HG03064 (cell line): ENCODE measurements around the gene APOC4.
A peak's percentile ranks its signal among the peaks of the same experiment; 100 is the strongest.
"Not testable (repeated sequence)": the region's sequence is repeated elsewhere in the genome, so short reads cannot be mapped to it uniquely, and the experiment has no call there.

ENCODE experiments used
- ATAC-seq: cut with Tn5 transposase; IDR thresholded peaks from one replicate; pipeline ENCODE4 v1.9.1; 2021; ENCODE audit warnings: low read depth; ENCODE audit not compliant: unreplicated experiment

Gene APOC4

DNA sequence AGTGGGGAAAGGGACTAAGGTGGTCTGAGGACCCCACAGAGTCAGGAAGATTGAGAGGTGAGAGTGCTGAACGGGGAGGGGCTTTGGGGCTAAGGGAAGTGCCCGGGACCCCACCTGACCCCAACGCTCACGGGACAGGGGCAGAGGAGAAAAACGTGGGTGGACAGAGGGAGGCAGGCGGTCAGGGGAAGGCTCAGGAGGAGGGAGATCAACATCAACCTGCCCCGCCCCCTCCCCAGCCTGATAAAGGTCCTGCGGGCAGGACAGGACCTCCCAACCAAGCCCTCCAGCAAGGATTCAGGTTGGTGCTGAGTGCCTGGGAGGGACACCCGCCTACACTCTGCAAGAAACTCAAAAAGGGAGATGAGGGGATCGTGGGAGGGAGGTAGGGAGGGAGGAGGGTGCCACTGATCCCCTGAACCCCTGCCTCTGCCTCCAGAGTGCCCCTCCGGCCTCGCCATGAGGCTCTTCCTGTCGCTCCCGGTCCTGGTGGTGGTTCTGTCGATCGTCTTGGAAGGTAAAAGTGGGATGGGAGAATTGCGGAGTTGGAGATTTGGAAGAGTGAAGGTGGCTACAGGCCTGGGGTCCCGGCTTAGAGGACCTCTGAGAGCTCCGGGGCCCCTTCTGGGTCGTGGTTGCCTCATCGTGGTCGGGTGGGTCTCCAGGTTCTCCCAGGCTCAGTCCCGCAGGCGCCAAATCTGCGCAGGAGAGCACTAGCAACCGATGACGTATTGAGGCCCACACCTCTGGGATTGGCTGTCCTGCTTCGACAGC is 27.4 kb upstream of the APOC4 start, which contains the start of gene APOC1:
Gene APOC1, plus strand, starts transcription at position 176 of the 774 bp plus-strand sequence. Its CDS starts 284 bp downstream, at position 460.
- peak; percentile 67 for ATAC-seq

DNA sequence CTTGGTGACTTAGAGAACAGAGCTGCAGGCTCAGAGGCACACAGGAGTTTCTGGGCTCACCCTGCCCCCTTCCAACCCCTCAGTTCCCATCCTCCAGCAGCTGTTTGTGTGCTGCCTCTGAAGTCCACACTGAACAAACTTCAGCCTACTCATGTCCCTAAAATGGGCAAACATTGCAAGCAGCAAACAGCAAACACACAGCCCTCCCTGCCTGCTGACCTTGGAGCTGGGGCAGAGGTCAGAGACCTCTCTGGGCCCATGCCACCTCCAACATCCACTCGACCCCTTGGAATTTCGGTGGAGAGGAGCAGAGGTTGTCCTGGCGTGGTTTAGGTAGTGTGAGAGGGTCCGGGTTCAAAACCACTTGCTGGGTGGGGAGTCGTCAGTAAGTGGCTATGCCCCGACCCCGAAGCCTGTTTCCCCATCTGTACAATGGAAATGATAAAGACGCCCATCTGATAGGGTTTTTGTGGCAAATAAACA is 17.8 kb upstream of the APOC4 start:
- ATAC-seq, result no peak

DNA sequence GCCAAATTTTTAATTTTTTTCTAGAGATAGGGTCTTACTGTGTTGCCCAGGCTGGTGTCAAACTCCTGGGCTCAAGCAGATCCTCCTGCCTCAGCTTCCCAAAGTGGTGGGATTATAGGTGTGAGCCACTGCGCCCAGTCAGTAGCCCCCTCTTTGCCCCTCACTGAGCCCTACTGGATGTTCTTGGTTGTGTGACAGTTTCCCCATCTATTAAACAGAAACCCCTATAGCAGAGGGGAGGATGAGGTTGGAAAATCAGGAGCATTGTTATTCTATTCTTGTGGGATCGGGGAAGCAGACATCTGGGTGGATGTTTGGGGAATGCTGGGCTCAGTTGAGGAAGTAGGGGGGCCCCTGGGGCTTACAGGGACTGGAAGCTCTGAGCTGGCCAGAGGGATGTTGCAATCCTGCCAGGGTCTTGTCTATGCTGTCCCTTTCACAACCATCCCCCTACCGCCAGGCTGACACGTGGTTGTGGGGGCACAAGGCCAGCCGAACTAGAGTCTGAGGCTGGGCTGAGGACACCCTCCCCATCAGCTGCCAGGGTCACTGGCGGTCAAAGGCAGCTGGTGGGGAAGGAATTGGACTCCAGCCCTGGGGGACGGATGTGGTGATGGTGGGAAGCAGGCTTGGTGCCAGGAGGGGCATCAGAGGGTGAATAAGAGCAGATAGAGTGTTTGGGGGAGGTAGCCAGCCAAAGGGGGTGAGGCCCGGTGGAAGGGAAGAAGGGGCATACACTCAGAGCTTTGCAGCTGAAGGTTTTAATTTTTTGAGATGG is 16.7 kb upstream of the APOC4 start:
- no peak for ATAC-seq

DNA sequence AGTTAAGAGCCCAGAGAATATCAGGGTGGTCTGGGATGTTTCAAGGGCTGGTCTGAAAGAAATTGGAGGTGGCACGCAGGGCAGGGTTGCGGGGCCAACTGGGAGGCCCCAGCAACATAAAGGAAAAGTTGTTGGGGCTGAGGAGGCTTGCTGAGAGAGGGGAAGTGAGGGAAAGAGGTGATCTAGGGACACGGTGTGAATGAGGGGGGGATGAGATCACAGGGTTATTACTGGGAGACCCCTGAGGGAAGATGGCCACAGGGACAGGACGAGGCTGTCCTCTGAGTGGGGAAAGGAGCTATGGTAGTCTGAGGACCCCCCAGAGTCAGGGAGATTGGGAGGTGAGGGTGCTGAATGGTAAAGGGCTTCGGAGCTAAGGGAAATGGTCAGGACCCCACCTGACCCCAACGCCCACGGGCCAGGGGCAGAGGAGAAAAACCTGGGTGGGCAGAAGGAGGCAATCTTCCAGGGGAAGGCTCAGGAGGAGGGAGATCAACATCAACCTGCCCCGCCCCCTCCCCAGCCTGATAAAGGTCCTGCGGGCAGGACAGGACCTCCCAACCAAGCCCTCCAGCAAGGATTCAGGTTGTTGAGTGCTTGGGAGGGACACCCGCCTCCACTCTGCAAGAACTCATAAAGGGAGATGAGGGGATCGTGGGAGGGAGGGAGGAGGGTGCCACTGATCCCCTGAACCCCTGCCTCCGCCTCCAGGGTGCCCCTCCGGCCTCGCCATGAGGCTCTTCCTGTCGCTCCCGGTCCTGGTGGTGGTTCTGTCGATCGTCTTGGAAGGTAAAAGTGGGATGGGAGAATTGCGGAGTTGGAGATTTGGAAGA is 15.6 kb upstream of the APOC4 start:
- ATAC-seq, result not testable (repeated sequence)

DNA sequence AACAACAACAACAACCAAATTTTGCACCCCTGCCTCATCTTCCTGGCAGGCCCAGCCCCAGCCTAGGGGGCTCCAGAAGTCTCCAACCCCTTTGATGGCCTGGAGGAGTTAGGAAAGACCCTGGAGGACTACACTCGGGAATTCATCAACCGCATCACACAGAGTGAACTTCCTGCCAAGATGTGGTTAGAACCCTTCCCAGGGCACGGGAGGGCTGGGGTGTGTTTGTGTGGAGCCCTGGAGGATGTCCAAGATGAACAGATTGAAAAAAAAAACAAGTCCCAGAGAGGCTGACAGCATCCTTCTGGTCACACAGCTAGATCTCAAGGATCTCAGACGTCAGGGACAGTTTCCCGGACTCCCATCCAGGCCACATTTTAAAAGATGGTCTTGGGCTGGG is 14.3 kb upstream of the APOC4 start:
- no peak for ATAC-seq

DNA sequence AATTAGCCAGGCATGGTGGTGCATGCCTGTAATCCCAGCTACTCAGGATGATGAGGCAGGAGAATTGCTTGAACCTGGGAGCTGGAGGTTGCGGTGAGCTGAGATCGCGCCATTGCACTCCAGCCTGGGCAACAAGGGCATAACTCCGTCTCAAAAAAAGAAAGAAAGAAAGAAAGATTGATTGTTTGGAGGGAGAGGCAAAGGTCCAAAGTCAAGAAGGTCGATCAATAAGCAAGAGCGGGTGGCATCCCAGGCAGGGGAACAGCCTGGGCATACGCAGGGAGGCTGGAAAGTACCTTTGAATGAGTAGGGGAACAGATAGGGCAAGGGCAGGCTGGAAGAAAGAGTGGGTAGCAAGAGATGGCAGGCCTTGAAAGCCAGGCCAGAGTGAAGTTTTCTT is 11.9 kb upstream of the APOC4 start:
- no peak for ATAC-seq

DNA sequence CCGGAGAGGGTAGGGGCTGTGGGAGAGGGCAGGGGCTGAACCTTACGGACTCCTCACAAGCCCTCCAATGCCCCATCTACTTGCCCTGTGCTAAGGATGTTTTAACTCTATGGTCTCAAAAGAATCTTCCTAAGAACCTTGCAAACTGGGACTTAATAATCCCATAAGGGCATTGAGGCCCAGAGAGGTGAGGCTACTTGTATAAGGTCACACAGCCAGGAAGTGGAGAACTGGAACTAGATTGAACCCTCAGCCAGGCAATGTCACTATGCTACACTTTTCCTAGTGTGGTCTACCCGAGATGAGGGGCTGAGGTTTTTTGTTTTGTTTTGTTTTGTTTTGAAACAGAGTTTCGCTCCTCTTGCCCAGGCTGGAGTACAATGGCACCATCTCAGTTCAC is 10.5 kb upstream of the APOC4 start:
- no peak for ATAC-seq

DNA sequence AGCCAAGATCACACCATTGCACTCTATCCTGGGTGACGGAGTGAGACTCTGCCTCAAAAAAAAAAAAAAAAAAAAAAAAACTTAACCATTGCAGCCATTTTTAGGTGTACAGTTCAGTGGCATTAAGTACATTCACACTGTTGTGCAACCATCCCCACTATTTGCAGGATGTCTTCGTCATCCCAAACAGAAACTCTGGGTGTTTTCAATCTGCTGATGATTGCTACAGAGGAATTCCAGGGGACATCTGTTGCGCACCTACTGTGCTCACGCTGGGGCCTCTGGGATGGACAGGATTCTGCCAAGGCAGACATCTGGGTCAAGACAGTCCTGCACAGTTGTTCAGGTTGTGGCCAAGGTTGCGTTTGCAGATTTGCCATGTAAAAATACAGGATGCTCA is 2.4 kb upstream of the APOC4 start:
- ATAC-seq, result no peak

DNA sequence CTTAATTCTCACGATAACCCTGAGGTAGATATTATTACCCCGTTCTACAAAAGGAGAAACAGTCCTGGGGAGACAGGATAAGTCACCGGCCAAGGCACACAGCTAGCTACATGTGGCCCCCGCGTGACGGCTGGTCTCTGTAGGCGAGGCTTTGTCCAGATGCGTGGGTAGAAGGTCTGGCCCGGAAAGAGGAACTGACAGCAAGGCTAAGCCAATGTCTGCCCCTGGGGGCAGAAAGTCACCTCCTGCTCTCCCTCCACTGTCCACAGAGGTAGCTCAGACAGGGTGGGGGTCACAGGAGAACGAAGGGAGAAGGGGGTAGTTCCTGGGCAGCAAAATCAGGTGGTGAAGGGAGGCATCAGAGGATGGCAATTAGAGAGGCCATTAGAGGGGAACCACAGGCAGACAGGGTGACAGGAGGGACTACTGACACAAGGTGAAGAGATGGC is 1.8 kb downstream of the APOC4 start:
- no peak for ATAC-seq

DNA sequence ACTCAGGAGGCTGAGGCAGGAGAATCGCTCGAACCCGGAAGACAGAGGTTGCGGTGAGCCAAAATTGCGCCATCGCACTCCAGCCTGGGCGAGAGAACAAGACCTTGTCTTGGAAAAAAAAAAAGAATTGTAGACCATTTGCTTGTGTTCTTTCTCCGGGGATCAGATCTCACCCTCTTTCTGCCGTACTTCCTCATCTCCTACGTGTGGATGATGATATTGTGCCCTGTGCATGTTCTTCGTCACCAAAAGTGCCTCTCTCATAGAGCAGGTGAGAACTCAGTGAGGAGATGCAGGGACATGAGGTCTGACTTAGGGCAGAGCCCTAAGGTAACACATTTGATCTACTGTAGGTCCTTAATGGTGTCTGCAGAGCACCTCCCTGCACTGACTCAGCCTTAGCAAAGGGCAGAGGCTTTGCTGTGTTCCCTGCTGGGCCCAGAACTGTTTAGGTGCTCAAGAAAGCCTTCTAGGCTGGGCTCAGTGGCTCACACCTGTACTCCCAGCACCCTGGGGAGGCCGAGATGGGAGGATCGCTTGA is 5.1 kb downstream of the APOC4 start:
- no peak for ATAC-seq

DNA sequence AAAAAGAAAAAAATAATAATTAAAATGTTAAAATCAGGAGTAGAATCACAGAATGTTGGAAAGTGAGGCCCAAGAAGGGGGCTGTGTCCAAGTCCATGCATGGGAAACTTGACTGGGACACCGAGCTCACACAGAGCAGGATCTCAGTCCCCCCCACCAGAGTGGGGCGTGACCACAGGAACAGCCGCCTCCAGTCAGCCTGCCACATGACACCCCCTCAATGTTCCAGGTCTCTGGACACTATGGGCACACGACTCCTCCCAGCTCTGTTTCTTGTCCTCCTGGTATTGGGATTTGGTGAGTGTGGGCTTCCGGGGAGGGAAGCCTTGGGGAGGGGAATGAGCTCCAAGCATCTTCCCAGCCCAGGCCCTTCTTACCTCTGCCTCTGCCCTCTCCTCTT is 6.2 kb downstream of the APOC4 start:
- no peak for ATAC-seq

DNA sequence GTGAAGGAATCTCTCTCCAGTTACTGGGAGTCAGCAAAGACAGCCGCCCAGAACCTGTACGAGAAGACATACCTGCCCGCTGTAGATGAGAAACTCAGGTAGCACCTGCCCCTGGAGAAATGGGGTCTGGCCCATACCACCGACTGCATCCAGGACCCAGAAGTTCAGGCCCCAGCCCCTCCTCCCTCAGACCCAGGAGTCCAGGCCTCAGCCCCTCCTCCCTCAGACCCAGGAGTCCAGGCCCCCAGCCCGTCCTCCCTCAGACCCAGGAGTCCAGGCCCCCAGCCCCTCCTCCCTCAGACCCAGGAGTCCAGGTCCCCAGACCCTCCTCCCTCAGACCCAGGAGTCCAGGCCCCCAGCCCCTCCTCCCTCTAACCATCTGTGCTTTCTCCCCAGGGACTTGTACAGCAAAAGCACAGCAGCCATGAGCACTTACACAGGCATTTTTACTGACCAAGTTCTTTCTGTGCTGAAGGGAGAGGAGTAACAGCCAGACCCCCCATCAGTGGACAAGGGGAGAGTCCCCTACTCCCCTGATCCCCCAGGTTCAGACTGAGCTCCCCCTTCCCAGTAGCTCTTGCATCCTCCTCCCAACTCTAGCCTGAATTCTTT is 6.8 kb downstream of the APOC4 start:
- no peak for ATAC-seq

DNA sequence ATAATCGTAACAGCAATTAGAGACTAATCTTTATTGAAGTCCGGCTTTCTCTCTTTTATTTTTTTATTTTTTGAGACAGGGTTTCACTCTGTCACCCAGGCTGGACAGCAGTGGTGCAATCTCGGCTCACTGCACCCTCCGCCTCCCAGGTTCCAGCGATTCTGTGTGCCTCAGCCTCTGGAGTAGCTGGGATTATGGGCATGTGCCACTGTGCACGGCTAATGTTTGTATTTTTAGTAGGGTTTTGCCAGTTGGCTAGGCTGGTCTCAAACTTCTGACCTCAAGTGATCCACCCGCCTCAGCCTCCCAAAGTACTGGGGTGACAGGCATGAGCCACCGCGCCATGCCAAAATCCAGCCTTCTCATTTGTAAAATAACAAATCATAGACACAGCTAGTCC is 7.5 kb downstream of the APOC4 start:
- ATAC-seq, result no peak

DNA sequence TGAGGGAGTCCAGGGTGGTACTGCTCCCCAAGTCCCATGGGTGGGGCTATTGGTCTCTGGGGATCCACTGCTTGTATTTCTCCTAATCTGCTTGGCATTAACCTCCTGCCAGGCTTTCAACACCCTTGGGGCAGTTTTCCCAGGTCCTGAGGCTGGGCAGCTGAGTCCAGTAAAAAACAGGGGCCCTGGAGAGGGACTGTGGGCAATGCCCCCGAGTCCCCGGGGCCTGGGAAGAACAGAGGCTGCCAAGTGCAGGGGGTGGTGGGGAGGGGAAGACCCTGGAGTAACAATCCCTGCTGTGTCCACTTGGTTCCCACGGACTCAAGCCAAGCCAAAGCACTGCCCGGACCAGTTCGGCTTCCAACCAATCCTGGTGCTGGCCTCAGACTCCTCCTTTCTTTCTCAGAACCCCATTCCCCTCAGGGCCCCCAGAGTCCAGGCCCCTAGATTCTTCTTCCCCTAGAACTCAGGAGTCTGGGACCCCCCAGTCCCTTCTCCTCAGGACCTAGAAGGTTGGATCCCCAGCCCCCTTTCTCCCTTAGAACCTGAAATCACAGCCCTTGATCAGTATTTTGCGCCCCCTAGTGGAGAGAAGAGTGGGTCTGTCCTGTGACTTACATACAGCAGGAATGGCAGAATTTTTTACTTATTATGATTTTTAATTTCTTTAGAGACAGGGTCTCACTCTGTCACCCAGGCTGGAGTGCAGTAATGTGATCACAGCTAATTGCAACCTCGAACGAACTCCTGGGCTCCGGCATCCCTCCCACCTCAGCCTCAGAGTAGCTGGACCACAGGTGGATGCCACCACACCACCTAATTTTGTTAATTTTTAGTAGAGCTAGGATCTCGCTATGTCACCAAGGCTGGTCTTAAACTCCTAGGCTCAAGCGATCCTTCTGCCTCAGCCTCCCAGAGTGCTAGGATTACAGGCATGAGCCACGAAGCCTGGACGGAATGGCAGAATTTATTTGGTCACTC is 9.4 kb downstream of the APOC4 start:
- ATAC-seq, result no peak

DNA sequence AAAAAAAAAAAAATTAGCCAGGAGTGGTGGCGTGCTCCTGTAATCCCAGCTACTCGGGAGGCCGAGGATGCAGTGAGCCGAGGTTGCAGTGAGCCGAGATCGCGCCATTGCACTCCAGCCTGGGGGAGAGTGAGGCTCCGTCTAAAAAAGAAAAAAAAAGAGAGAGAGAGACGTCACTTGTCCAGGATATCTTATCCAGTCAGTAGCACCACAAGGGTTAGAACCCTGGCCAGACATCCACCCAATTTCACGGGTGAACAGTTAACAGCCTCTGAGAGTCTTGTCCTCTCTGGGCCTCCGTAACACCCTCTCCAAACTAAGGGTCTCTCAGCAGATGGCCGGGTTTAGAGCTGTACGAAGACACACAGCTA is 12.2 kb downstream of the APOC4 start:
- no peak for ATAC-seq

DNA sequence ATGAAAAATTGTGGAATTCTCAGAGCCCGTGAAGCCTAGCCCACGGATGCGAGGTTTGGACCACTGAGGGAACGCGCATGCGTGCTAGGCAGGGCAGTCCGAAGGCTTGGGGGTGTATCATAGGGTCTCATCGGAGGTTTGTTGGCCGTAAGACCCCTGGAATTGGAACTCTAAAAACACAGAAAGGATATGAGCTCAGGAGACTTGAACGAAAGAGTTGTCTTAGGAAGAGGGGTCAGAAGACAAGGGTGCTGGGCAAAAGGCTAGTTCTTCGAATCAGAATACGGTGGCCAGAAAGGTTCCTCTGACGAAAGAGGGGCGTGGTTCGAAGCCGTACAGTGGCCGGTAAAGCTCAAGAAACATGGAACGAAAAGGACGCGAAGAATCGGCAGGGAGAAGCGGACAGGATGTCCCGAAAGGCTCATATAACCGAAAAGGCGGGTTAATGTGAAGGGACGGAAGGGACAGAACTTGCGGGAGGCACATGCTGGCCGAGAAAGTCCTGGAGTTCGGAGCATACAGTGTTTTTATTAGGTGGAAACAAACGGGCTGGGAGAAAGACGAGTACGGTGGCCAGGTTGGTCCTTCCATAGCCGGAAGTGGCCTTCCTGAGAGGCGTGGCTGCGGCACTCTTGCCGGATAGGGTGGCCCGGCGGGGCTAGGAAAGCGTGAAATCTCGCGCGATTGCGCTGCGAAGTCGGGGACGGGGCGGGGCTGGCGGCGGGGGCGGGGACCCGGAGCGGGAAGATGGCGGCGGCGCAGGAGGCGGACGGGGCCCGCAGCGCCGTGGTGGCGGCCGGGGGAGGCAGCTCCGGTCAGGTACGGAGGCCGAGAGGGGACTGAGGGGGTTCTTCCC is 12.8 kb downstream of the APOC4 start, which contains the start of gene CLPTM1:
Gene CLPTM1, plus strand, starts transcription at position 732 of the 856 bp plus-strand sequence. Its CDS starts 16 bp downstream, at position 748.
- peak; percentile 61 for ATAC-seq

DNA sequence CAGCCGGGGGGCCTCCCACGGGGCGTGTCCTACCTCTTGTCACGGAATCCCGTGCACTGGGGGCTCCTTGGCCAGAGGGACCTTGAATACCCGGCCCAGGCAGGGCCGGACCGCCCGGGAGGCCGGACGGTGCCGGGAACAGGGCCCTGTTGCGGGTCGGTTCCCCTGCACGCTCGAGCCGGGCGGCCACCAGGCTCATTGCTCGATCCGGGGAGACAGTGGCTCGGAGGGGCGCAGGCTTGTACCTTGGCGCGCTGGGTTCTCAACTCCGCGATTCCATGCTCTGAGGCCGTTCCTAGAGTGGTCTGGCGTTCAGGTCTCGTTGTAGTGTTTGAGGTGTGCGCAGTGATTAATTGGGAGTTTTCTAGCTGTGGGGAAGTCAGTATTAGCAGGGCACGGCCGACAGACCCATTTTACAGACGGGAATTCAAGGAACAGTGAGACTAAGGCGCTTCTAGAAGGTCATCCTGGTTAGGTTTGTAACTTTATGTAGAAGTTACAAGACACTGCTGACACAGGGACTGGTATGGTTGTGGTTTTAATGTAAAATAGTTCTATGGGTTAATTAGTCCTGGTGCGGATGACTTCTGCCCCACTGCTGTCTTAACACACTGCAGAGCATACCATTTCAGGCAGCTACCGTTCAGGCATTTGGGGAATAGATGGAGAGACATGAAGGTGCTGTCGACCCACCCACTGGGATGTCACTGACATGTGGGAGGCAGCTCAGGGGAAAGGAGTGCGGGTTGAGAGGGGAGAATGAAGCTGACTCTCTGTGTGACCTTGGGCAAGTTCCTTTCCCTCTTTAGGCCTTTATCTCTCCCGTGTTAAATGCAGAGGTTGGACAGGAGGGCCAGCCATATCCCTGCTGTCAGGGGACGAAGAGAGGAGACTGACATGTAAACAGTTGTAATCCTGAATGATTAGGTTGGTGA is 13.7 kb downstream of the APOC4 start:
- no peak for ATAC-seq
